Smooth muscle cell (in vitro differentiated cells): ENCODE measurements around the gene DENND1C. TPM values are rescaled to one million over a fixed set of nuclear protein-coding genes. Genes with fewer than 3 reads are reported as not detected.

Experiments used
- DNase-seq: peaks from one replicate; lab custom pipeline; 2025; ENCODE audit not compliant: unreplicated experiment; lab: John Stamatoyannopoulos, UW
- H2AFZ ChIP-seq: fragments of 200-600 bp; sonication (generic); 2 replicates; pipeline ENCODE4 v1.6.0; 2016; ENCODE audit warnings: antibody characterized with exemption, low read depth, mild to moderate bottlenecking
- H3F3A ChIP-seq: fragments of 200-600 bp; sonication (generic); 2 replicates; pipeline ENCODE4 v1.6.0; 2017; ENCODE audit warnings: antibody characterized with exemption, low read depth
- H3K27ac ChIP-seq: fragments of 200-600 bp; sonication (generic); 2 replicates; pipeline ENCODE4 v1.5.1; 2016; ENCODE audit warnings: low read depth, mild to moderate bottlenecking
- H3K27me3 ChIP-seq: fragments of 200-600 bp; sonication (generic); 2 replicates; pipeline ENCODE4 v1.6.1; 2016; ENCODE audit warnings: low read depth, mild to moderate bottlenecking
- H3K36me3 ChIP-seq: fragments of 200-600 bp; sonication (generic); 2 replicates; pipeline ENCODE4 v1.5.1; 2016; ENCODE audit warnings: low read depth
- H3K4me1 ChIP-seq: fragments of 200-600 bp; sonication (generic); 2 replicates; pipeline ENCODE4 v1.5.1; 2016; ENCODE audit warnings: low read depth
- H3K4me2 ChIP-seq: fragments of 200-600 bp; sonication (generic); 2 replicates; pipeline ENCODE4 v1.6.0; 2016; ENCODE audit warnings: mild to moderate bottlenecking
- H3K4me3 ChIP-seq: fragments of 200-600 bp; sonication (generic); 2 replicates; pipeline ENCODE4 v1.5.1; 2016; ENCODE audit warnings: mild to moderate bottlenecking
- H3K79me2 ChIP-seq: fragments of 200-600 bp; sonication (generic); 2 replicates; pipeline ENCODE4 v1.6.0; 2016; ENCODE audit warnings: low read depth, mild to moderate bottlenecking
- H3K9ac ChIP-seq: fragments of 200-600 bp; sonication (generic); 2 replicates; pipeline ENCODE4 v1.6.0; 2016; ENCODE audit warnings: low read depth
- H3K9me3 ChIP-seq: fragments of 200-600 bp; sonication (generic); replicated peaks from 2 replicates; pipeline ENCODE4 v1.5.1; 2016; ENCODE audit warnings: low read depth
- H4K20me1 ChIP-seq: fragments of 200-600 bp; sonication (generic); 2 replicates; pipeline ENCODE4 v1.6.0; 2016; ENCODE audit warnings: low read depth
- CTCF ChIP-seq: fragments of 200-600 bp; sonication (generic); IDR thresholded peaks from 2 replicates; pipeline ENCODE4 v1.5.1; 2017; ENCODE audit warnings: borderline replicate concordance, mild to moderate bottlenecking, antibody characterized with exemption; ENCODE audit not compliant: insufficient read depth, poor library complexity, severe bottlenecking
- WGBS: methylation state at CpG from one replicate; pipeline ENCODE4 v1.1.7; 2016; ENCODE audit warnings: low lambda C conversion rate; 5-methylcytosine and 5-hydroxymethylcytosine counted together
- polyA plus RNA-seq: library from polyadenylated mRNA; unstranded; fragments of >200 nt; fragmentation: Nextera tagmentation; extraction: Ambion mirVana; gene quantifications from 2 replicates; pipeline ENCODE4 v1.2.1, GENCODE V29; 2016
- total RNA-seq: library from RNA; depleted of rRNA; stranded (reverse); fragments of >200 nt; gene quantifications from 2 replicates; pipeline ENCODE4 v1.2.3, GENCODE V29; 2014

DENND1C gene
- total and polyA plus RNA-seq, 2 experiments from 2014 or later, result 0.67 TPM; not detected in 1

GRCh38 chr19:6467384-6467783, 14.2 kb downstream of the DENND1C start:
- no peaks in the 10 kb centered on the region for H3K36me3 ChIP-seq
- peaks cover 26% of the 10 kb centered on the region for H3K27me3 ChIP-seq
- H3K79me2 ChIP-seq, result no peaks in the 10 kb centered on the region
- H3K27ac ChIP-seq, result no peak overlapping the region
- no peak for TF ChIP-seq CTCF
- no peaks in the 10 kb centered on the region for H3F3A ChIP-seq
- H4K20me1 ChIP-seq, result no peaks in the 10 kb centered on the region
- no peaks in the 10 kb centered on the region for H3K4me1 ChIP-seq
- H3K9ac ChIP-seq, result no peak overlapping the region
- H3K4me3 ChIP-seq, result no peak overlapping the region
- DNase-seq, result no peak
- no peaks in the 10 kb centered on the region for H3K9me3 ChIP-seq
- H2AFZ ChIP-seq, result no peak overlapping the region
- no peak overlapping the region for H3K4me2 ChIP-seq
- 95% methylated on average over 8 of the region's 8 CpGs for WGBS

DNA sequence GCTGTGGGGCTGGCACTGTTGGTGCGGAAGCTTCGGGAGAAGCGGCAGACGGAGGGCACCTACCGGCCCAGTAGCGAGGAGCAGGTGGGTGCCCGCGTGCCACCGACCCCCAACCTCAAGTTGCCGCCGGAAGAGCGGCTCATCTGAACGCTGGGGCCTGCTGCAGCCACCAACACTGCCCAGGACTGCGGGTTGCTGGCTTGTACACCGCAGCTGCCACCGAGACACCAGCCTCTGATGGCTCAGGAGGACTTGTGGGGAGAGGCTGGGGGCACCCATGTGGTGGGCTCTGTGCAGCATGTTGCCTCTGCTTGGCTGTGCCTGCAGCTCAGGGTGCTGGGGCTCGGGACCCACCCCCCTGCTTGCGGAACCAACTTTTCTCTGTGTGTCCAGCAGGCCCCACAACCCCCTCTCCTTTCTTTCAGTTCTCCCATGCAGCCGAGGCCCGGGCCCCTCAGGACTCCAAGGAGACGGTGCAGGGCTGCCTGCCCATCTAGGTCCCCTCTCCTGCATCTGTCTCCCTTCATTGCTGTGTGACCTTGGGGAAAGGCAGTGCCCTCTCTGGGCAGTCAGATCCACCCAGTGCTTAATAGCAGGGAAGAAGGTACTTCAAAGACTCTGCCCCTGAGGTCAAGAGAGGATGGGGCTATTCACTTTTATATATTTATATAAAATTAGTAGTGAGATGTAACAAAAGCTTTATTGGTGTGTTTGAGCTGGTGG, 14.9 kb downstream of the DENND1C start:
- peaks cover 26% of the 10 kb centered on the region for H3K27me3 ChIP-seq
- H3K27ac ChIP-seq, result no peak overlapping the region
- no peak overlapping the region for H3K9ac ChIP-seq
- no peak for TF ChIP-seq CTCF
- no peaks in the 10 kb centered on the region for H3F3A ChIP-seq
- H3K79me2 ChIP-seq, result no peaks in the 10 kb centered on the region
- no peaks in the 10 kb centered on the region for H4K20me1 ChIP-seq
- H3K4me2 ChIP-seq, result no peak overlapping the region
- DNase-seq, result no peak
- H3K4me1 ChIP-seq, result no peaks in the 10 kb centered on the region
- no peak overlapping the region for H2AFZ ChIP-seq
- no peak overlapping the region for H3K4me3 ChIP-seq
- no peaks in the 10 kb centered on the region for H3K9me3 ChIP-seq
- H3K36me3 ChIP-seq, result no peaks in the 10 kb centered on the region
- WGBS, result 94% methylated on average over 21 of the region's 21 CpGs

GRCh38 chr19:6465663-6466062, 15.9 kb downstream of the DENND1C start:
- Histone ChIP-seq H3K27ac (no peak overlapping the region), H3K4me1 (no peaks in the 10 kb centered on the region), H3K27me3 (peaks cover 26% of the 10 kb centered on the region), H4K20me1 (no peaks in the 10 kb centered on the region), H2AFZ (no peak overlapping the region), H3K36me3 (no peaks in the 10 kb centered on the region), H3K9ac (no peak overlapping the region), H3F3A (no peaks in the 10 kb centered on the region), H3K79me2 (no peaks in the 10 kb centered on the region), H3K9me3 (no peaks in the 10 kb centered on the region), H3K4me3 (peak overlapping the region; percentile 46), H3K4me2 (no peak overlapping the region)
- WGBS, result 96% methylated on average over 8 of the region's 8 CpGs
- DNase-seq, result no peak
- TF ChIP-seq CTCF, result no peak

GRCh38 chr19:6465006-6465405, 16.6 kb downstream of the DENND1C start:
- H3F3A ChIP-seq, result no peaks in the 10 kb centered on the region
- no peaks in the 10 kb centered on the region for H3K79me2 ChIP-seq
- no peaks in the 10 kb centered on the region for H3K4me1 ChIP-seq
- 41% methylated on average over 9 of the region's 9 CpGs for WGBS
- H3K27me3 ChIP-seq, result peaks cover 26% of the 10 kb centered on the region
- H3K9me3 ChIP-seq, result no peaks in the 10 kb centered on the region
- TF ChIP-seq CTCF, result no peak
- peak overlapping the region; percentile 64 for H3K4me2 ChIP-seq
- DNase-seq, result no peak
- H2AFZ ChIP-seq, result no peak overlapping the region
- no peaks in the 10 kb centered on the region for H4K20me1 ChIP-seq
- H3K27ac ChIP-seq, result no peak overlapping the region
- H3K9ac ChIP-seq, result no peak overlapping the region
- H3K4me3 ChIP-seq, result peak overlapping the region; percentile 46
- H3K36me3 ChIP-seq, result no peaks in the 10 kb centered on the region
